ENCODE measurements around the gene FCER1G.

Gene FCER1G

DNA sequence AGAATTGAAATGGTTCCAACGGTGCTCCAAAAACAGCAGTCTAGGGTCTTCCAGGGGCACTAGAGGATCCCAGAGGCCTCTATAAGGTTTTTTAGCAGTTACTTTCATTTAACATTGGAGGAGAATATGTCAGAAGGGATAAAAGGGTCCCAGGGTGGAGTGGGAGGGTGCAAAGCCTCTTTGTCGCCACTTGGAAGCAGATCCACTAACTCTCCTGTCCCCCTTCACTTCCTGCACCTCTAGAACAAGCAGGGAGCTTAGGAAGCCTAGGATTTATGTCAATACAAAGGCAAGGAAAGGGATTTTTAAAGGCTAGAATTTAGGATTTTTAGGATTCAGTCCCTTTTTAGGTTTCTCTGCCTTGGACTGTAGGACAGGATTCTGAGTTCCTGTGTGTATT is 51.7 kb downstream of the FCER1G start:
- no CpG with 5 or more reads among the region's 2 CpGs for WGBS (ENCODE audit: insufficient coverage, insufficient read length)
- Histone ChIP-seq H3K27me3 (ENCODE audit: control insufficient read depth, insufficient read depth, low read length) (no peaks in the 10 kb centered on the region), H3K4me3 (ENCODE audit: low read length) (no peak overlapping the region), H3K9me3 (ENCODE audit: control insufficient read depth, insufficient read depth, low read length) (no peaks in the 10 kb centered on the region), H3K4me1 (ENCODE audit: control insufficient read depth, insufficient read depth, low read length) (no peaks in the 10 kb centered on the region), H3K27ac (ENCODE audit: low read length) (no peak overlapping the region), H3K36me3 (ENCODE audit: control insufficient read depth, insufficient read depth, low read length) (no peaks in the 10 kb centered on the region)
- DNase-seq (ENCODE audit: low read depth, low spot score): no peak

- no CpG with 5 or more reads among the region's 3 CpGs for WGBS (ENCODE audit: insufficient coverage, insufficient read length)
- Histone ChIP-seq H3K4me3 (ENCODE audit: low read length) (no peak overlapping the region), H3K27me3 (ENCODE audit: control insufficient read depth, insufficient read depth, low read length) (no peaks in the 10 kb centered on the region), H3K36me3 (ENCODE audit: control insufficient read depth, insufficient read depth, low read length) (no peaks in the 10 kb centered on the region), H3K9me3 (ENCODE audit: control insufficient read depth, insufficient read depth, low read length) (no peaks in the 10 kb centered on the region), H3K4me1 (ENCODE audit: control insufficient read depth, insufficient read depth, low read length) (no peaks in the 10 kb centered on the region), H3K27ac (ENCODE audit: low read length) (no peak overlapping the region)
- DNase-seq (ENCODE audit: low read depth, low spot score): no peak
These were observed 52.2 kb downstream of the FCER1G start for GRCh38 chr1:161267321-161267720.

Measured in iPS DF 6.9 (cell line).